ENCODE results near the gene RNF103. TPM values are rescaled to one million over a fixed set of nuclear protein-coding genes. Genes with fewer than 3 reads are reported as not detected.

Gene RNF103
- total and polyA plus RNA-seq, 2 of the 13 experiments (the other 11 are each of a cell fraction or from before 2014, with no cell fraction given): 19.8 to 21.1 TPM

DNA sequence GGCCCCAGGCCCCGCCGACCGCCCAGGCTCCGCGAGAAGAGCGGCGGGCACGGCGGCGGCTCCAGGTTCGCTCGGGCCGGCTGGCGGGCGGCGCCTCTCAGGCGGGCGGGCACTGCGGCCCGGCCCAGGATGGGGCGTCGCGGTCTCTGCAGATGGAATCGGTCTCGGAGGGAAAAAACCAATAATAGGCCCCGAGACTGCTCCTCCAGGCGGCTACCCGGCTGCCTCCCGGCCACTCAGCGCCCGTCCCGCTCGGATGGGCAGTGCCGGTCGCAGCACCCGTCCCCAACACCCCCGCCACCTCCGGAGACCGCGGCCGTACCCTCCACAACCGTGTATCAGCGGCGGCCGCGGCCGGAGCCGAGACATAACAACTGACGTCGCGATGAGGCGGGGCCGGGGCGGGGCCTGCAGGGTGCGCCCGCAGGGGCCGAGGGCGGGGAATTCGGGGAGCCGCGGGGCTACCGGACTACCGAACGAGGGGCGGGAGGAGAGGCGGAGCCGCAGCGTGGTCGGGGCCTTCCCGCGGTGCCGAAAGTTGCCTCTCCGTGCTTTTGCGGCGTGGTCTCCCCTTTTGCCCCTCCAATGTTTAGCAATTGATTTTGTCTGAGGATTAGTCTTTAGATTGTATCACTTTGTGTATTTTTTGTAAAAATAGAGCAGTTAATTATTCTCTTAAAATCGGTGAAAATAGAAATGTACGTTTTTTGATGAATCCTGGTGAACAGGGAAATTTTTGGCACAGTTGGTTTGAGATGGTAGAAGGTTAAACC, at the start of gene RNF103 (continued):
- TF ChIP-seq, protein P1, sequence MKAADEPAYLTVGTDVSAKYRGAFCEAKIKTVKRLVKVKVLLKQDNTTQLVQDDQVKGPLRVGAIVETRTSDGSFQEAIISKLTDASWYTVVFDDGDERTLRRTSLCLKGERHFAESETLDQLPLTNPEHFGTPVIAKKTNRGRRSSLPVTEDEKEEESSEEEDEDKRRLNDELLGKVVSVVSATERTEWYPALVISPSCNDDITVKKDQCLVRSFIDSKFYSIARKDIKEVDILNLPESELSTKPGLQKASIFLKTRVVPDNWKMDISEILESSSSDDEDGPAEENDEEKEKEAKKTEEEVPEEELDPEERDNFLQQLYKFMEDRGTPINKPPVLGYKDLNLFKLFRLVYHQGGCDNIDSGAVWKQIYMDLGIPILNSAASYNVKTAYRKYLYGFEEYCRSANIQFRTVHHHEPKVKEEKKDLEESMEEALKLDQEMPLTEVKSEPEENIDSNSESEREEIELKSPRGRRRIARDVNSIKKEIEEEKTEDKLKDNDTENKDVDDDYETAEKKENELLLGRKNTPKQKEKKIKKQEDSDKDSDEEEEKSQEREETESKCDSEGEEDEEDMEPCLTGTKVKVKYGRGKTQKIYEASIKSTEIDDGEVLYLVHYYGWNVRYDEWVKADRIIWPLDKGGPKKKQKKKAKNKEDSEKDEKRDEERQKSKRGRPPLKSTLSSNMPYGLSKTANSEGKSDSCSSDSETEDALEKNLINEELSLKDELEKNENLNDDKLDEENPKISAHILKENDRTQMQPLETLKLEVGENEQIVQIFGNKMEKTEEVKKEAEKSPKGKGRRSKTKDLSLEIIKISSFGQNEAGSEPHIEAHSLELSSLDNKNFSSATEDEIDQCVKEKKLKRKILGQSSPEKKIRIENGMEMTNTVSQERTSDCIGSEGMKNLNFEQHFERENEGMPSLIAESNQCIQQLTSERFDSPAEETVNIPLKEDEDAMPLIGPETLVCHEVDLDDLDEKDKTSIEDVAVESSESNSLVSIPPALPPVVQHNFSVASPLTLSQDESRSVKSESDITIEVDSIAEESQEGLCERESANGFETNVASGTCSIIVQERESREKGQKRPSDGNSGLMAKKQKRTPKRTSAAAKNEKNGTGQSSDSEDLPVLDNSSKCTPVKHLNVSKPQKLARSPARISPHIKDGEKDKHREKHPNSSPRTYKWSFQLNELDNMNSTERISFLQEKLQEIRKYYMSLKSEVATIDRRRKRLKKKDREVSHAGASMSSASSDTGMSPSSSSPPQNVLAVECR (CRISPR knock-in tag; IDR thresholded peaks at IDR 0.05; ENCODE audit: borderline replicate concordance): peak; percentile 75; the same call in 1 of the 2 replicates
- TF ChIP-seq, protein P2, sequence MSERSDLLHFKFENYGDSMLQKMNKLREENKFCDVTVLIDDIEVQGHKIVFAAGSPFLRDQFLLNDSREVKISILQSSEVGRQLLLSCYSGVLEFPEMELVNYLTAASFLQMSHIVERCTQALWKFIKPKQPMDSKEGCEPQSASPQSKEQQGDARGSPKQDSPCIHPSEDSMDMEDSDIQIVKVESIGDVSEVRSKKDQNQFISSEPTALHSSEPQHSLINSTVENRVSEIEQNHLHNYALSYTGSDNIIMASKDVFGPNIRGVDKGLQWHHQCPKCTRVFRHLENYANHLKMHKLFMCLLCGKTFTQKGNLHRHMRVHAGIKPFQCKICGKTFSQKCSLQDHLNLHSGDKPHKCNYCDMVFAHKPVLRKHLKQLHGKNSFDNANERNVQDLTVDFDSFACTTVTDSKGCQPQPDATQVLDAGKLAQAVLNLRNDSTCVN (CRISPR knock-in tag; IDR thresholded peaks at IDR 0.05; ENCODE audit: borderline replicate concordance): no peak
- TF ChIP-seq JARID2 (CRISPR knock-in tag; IDR thresholded peaks at IDR 0.05; ENCODE audit: insufficient replicate concordance): no peak
- TF ChIP-seq ZNF766 (CRISPR knock-in tag; IDR thresholded peaks at IDR 0.05; ENCODE audit: borderline replicate concordance): peak; percentile 89
- no peak for TF ChIP-seq ZNF780A (CRISPR knock-in tag; IDR thresholded peaks at IDR 0.05)
- TF ChIP-seq, protein P3, sequence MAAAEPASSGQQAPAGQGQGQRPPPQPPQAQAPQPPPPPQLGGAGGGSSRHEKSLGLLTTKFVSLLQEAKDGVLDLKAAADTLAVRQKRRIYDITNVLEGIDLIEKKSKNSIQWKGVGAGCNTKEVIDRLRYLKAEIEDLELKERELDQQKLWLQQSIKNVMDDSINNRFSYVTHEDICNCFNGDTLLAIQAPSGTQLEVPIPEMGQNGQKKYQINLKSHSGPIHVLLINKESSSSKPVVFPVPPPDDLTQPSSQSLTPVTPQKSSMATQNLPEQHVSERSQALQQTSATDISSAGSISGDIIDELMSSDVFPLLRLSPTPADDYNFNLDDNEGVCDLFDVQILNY (CRISPR knock-in tag; conservative IDR thresholded peaks at IDR 0.05): peak; percentile 58
- TF ChIP-seq ZNF790 (CRISPR knock-in tag; IDR thresholded peaks at IDR 0.05; ENCODE audit: borderline replicate concordance): 0 out of 2 replicates have a peak, but pooled peaks have one; percentile 13
- TF ChIP-seq ATM (IDR thresholded peaks at IDR 0.05; ENCODE audit: borderline replicate concordance): no peak
- peak; percentile 84 for TF ChIP-seq ZSCAN12 (CRISPR knock-in tag; IDR thresholded peaks at IDR 0.05)
- TF ChIP-seq, protein P4, sequence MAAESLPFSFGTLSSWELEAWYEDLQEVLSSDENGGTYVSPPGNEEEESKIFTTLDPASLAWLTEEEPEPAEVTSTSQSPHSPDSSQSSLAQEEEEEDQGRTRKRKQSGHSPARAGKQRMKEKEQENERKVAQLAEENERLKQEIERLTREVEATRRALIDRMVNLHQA (CRISPR knock-in tag; IDR thresholded peaks at IDR 0.05): 0 out of 2 replicates have a peak, but pooled peaks have one; percentile 40
- TF ChIP-seq PRMT3 (CRISPR knock-in tag; IDR thresholded peaks at IDR 0.05; ENCODE audit: borderline replicate concordance, low read depth): no peak
- no peak for TF ChIP-seq ARID2 (CRISPR knock-in tag; IDR thresholded peaks at IDR 0.05; ENCODE audit: borderline replicate concordance)
- no peak; the same call in 1 of the 2 replicates for TF ChIP-seq CAMTA2 (CRISPR knock-in tag; IDR thresholded peaks at IDR 0.05; ENCODE audit: borderline replicate concordance)
- TF ChIP-seq MAF1 (CRISPR knock-in tag; IDR thresholded peaks at IDR 0.05; ENCODE audit: borderline replicate concordance): no peak
- TF ChIP-seq ZNF768 (CRISPR knock-in tag; IDR thresholded peaks at IDR 0.05): peak; percentile 77; the same call in 1 of the 2 replicates
- peak; percentile 71; the same call in 1 of the 2 replicates for TF ChIP-seq MIER2 (CRISPR knock-in tag; IDR thresholded peaks at IDR 0.05)
- TF ChIP-seq, protein P5, sequence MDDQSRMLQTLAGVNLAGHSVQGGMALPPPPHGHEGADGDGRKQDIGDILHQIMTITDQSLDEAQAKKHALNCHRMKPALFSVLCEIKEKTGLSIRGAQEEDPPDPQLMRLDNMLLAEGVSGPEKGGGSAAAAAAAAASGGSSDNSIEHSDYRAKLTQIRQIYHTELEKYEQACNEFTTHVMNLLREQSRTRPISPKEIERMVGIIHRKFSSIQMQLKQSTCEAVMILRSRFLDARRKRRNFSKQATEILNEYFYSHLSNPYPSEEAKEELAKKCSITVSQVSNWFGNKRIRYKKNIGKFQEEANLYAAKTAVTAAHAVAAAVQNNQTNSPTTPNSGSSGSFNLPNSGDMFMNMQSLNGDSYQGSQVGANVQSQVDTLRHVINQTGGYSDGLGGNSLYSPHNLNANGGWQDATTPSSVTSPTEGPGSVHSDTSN (CRISPR knock-in tag; IDR thresholded peaks at IDR 0.05; ENCODE audit: borderline replicate concordance): no peak
- peak; percentile 44 for TF ChIP-seq ELF1 (CRISPR knock-in tag; IDR thresholded peaks at IDR 0.05)
- TF ChIP-seq STAG1 (CRISPR knock-in tag; IDR thresholded peaks at IDR 0.05): no peak; the same call in 1 of the 2 replicates
- TF ChIP-seq SRSF9 (IDR thresholded peaks at IDR 0.05; ENCODE audit: borderline replicate concordance, insufficient read depth, low read depth, low read length, poor library complexity, severe bottlenecking): no peak
- TF ChIP-seq KAT8 (CRISPR knock-in tag; IDR thresholded peaks at IDR 0.05): peak; percentile 79

All from HepG2 (cell line).